GM21515 (cell line): ENCODE data around the gene NR1I2.

Experiments used
- ATAC-seq: cut with Tn5 transposase; IDR thresholded peaks from one replicate; pipeline ENCODE4 v1.9.1; 2021; ENCODE audit not compliant: unreplicated experiment

NR1I2 gene

GRCh38 chr3:119781330-119782198 is at the start of gene NR1I2:
Gene NR1I2 (plus strand): TSS chr3:119782101.
- no peak for ATAC-seq

GRCh38 chr3:119733812-119734211 is 48.1 kb upstream of the NR1I2 start:
- ATAC-seq: no peak

- ATAC-seq: no peak
Observed at GRCh38 chr3:119738741-119739140, 43.2 kb upstream of the NR1I2 start.

- ATAC-seq: no peak
Observed at GRCh38 chr3:119741657-119742590, 40.0 kb upstream of the NR1I2 start.

GRCh38 chr3:119743921-119744320 is 38.0 kb upstream of the NR1I2 start:
- ATAC-seq: no peak

- no peak for ATAC-seq
Observed at GRCh38 chr3:119745942-119746341, 36.0 kb upstream of the NR1I2 start.

GRCh38 chr3:119746423-119746822 is 35.5 kb upstream of the NR1I2 start:
- no peak for ATAC-seq

- no peak for ATAC-seq
Observed at GRCh38 chr3:119747357-119747756, 34.5 kb upstream of the NR1I2 start.

GRCh38 chr3:119748991-119749390 is 32.9 kb upstream of the NR1I2 start:
- ATAC-seq: no peak

GRCh38 chr3:119751423-119751822 is 30.5 kb upstream of the NR1I2 start:
- ATAC-seq: no peak

- ATAC-seq: peak; percentile 93
Observed at GRCh38 chr3:119759962-119760361, 21.9 kb upstream of the NR1I2 start.

- ATAC-seq: no peak
Observed at GRCh38 chr3:119762876-119763275, 19.0 kb upstream of the NR1I2 start.

GRCh38 chr3:119763466-119763865 is 18.4 kb upstream of the NR1I2 start:
- no peak for ATAC-seq

GRCh38 chr3:119765239-119765638 is 16.7 kb upstream of the NR1I2 start:
- ATAC-seq: no peak

- ATAC-seq: no peak
Observed at GRCh38 chr3:119767936-119768601, 13.8 kb upstream of the NR1I2 start.

GRCh38 chr3:119768668-119769393 is 13.1 kb upstream of the NR1I2 start:
- no peak for ATAC-seq

GRCh38 chr3:119769394-119770149 is 12.3 kb upstream of the NR1I2 start:
- no peak for ATAC-seq

GRCh38 chr3:119774444-119774843 is 7.5 kb upstream of the NR1I2 start:
- ATAC-seq: peak; percentile 85

- no peak for ATAC-seq
Observed at GRCh38 chr3:119776304-119776703, 5.6 kb upstream of the NR1I2 start.

GRCh38 chr3:119778176-119778575 is 3.7 kb upstream of the NR1I2 start:
- no peak for ATAC-seq
